AG10803 (cell line): ENCODE results near the gene CAB39L.
A peak's percentile ranks its signal among the peaks of the same experiment; 100 is the strongest.

Source experiments
- DNase-seq: peaks from one replicate; pipeline ENCODE4 v3.0.0; 2010; ENCODE audit warnings: low read depth
- H3K4me3 ChIP-seq: 2 replicates; pipeline ENCODE4 v1.5.1; 2011; ENCODE audit warnings: mild to moderate bottlenecking, low read length, control low read depth
- TF ChIP-seq, protein P1 (sequence below): conservative IDR thresholded peaks from 2 replicates; pipeline ENCODE4 v1.5.1; 2011; ENCODE audit warnings: mild to moderate bottlenecking, low read length, control low read depth, inconsistent platforms

CAB39L gene

DNA sequence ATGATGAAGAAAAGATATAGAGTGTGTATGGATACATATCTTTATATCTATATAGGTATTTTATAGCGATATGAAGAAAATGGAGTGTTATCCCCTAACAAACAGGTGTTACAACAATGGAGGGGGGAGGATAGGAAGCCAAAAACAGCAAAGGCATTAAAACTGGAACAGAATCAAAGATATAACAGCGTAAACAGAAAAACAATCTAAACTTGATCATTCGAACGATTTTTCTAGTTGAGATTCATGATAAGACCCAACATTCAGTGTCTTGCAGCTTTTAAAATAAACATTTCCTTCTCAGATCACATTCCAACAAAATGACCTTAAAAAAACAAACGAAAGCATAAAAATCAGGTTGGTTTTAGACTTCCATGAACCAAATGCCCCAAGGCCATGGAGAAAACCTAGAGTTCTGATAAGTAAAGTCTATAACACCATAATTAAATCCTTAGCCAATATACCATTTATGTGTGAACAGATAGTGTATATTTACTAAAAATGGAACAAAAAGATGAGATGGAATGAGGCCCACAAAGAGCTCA lies 55.7 kb downstream of the CAB39L start:
- DNase-seq: no peak
- TF ChIP-seq, protein P1, sequence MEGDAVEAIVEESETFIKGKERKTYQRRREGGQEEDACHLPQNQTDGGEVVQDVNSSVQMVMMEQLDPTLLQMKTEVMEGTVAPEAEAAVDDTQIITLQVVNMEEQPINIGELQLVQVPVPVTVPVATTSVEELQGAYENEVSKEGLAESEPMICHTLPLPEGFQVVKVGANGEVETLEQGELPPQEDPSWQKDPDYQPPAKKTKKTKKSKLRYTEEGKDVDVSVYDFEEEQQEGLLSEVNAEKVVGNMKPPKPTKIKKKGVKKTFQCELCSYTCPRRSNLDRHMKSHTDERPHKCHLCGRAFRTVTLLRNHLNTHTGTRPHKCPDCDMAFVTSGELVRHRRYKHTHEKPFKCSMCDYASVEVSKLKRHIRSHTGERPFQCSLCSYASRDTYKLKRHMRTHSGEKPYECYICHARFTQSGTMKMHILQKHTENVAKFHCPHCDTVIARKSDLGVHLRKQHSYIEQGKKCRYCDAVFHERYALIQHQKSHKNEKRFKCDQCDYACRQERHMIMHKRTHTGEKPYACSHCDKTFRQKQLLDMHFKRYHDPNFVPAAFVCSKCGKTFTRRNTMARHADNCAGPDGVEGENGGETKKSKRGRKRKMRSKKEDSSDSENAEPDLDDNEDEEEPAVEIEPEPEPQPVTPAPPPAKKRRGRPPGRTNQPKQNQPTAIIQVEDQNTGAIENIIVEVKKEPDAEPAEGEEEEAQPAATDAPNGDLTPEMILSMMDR: no peak
- H3K4me3 ChIP-seq: no peak overlapping the region

DNA sequence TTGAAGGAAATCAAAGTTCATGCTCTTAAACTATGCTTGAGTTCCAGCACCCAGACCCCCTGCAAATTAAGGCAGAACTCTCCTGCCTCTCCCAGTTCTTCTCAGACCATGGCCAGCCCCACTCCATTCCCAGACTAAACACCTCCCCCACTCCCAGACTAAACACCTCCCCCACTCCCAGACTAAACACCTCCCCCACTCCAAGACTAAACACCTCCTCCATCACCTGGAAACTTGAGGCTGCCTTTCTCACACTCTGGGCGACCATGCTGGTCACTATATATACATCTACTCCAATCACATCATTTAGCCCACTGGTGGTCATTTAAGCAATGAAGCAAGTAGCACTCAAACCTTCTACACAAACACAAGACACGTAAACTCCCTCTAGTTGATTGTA lies 57.2 kb downstream of the CAB39L start:
- DNase-seq: no peak

DNA sequence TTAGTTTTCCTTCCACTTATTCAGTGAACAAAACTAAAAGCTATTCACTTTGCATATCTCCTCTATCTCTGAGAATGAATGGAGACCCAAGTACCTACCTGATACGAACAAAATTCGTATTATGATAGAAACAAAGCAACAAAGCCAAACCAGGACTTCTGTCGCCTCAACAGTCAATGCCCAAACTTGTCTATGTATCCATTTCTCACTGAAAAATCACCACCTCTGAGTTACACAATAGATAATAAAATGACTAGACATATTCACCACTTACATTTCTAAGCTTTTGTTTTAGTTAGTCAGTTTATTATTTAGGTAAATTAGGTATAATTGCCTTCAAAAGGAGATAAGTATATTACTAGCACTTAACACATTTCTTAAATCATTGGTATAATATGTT lies 67.7 kb downstream of the CAB39L start:
- TF ChIP-seq, protein P1: no peak
- no peak overlapping the region for H3K4me3 ChIP-seq
- DNase-seq: no peak

More for the DNA sequence above, 57.2 kb downstream of the CAB39L start:
- H3K4me3 ChIP-seq: no peak overlapping the region
- TF ChIP-seq, protein P1: no peak

DNA sequence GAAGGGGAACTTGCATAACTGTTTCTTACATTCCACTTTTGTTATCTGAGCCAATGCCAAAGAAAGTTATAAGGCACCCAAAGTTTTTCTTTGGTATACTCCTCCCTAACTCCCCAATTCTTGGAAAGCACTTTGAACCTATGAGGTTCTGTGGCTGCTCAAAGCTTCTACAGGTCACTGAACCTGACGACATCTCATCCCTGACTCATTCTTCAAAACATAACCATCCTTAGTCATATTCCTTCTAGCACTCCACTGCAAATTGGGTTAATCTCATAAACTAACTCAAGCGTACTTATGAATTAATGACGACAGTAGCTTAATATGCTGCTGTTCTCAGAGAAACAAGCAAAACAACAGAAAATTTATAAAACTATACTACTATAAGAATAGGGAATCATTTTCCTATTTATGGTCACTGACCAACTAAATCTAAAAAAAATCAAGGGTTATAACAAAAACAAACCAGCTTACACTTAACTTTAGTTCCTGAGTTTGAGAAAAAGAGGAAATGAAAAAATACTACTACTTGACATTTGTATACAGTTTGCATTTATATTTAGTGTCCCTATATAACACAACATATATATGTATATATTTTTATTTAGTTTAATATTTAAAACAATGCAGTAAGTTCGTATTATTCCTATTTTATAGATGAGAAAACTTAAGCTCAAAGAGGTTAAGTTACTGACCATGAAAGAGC lies 69.1 kb downstream of the CAB39L start:
- DNase-seq: peak; percentile 49
- TF ChIP-seq, protein P1: no peak
- H3K4me3 ChIP-seq: no peak overlapping the region

DNA sequence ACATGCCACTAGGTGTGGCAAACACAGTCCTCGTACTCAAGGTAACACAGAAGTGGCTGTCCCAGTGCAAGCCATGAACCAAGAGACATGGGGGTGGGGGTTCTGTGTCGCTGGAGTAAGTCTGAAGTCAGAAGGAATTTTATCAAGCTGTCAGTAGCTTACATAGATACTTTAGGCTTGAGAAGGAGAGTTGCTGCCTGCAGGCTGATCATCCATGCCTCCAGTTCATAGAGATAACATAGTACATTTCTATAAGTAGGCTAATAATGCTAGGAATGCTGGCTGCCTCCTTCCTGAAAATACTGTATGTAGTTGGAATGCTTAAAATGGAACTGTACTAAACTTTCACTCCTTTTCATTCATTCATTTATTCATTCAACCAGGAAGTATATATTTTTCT lies 70.1 kb downstream of the CAB39L start:
- H3K4me3 ChIP-seq: no peak overlapping the region
- TF ChIP-seq, protein P1: no peak
- DNase-seq: no peak

DNA sequence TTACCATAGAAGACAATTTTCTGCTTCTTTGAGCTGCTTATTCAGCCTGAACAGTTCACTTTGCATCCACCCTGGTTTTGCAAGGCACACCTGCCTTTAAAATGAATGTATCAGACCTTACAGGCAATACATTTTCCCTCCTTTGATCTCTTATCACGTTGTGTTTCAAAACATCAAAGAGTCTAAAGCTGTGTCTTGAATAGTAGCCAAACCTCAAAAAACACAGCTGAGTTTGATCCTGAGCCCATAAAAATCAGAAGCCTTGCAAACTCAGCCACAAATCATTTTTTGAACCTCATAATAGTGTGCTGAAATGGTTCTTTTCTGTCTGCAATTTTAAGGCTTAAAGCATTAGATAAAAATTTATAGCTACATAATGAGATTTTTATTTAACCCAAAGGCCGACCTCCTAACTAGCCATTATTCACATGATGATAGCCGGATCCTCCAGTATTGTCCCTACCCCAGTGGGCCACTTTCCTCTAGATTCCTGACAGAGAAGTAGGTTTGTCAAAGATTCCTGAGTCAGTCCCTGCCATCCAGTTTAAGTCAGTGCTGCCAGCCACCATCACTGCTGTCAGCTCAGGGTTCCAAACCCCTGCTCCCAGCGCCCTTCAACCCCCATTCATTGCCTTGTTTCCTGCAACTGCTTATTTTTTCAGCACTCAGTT lies 71.8 kb downstream of the CAB39L start:
- H3K4me3 ChIP-seq: no peak overlapping the region
- TF ChIP-seq, protein P1: no peak
- DNase-seq: no peak

DNA sequence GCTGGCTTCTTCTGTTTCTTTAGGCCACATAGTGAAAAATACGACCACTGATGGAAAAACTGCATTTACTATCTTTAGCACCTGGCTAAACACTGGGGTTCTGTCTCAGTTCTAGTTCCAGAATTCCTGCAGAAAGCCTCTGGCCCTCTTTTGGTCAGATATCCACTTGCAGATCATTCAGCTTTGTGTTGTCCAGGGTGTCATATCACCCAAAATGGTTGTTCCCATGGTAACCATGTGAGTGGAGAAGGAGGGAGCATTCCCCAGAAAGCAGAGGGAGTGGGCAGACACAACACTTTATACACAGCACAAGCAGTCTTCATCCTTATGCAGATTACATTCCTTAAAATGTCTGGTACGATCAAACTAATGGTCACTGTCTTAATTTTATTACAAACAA lies 73.5 kb downstream of the CAB39L start:
- H3K4me3 ChIP-seq: no peak overlapping the region
- TF ChIP-seq, protein P1: no peak
- no peak for DNase-seq
